Skin epidermis (tissue), 12 donors: Measurements from ENCODE around the gene TMED3.

ENCODE experiments used
- H3K27ac ChIP-seq, 21 experiments: fragments of 200-600 bp; sonication (generic) in 11 of 21; one replicate each; pipeline ENCODE4 v1.5.0; 2020; ENCODE audit warnings: mild to moderate bottlenecking in 3 of 21, inconsistent platforms in 2 of 21, moderate library complexity in 2 of 21
- H3K4me3 ChIP-seq, 7 experiments: fragments of 200-600 bp; sonication (generic) in 2 of 7; one replicate each; pipeline ENCODE4 v1.5.0; 2020; ENCODE audit warnings: inconsistent platforms in 2 of 7, mild to moderate bottlenecking in 2 of 7, moderate library complexity in 1 of 7

TMED3 gene

GRCh38 chr15:79372428-79372827 is 61.5 kb downstream of the TMED3 start:
- H3K27ac ChIP-seq = no peak overlapping the region
- no peak overlapping the region for H3K4me3 ChIP-seq
